Retinal pigment epithelial cell (primary cell): Measurements from ENCODE around the gene MEPE.

Experiments
- DNase-seq: peaks from one replicate; pipeline ENCODE4 v3.0.0-alpha.2; 2010; ENCODE audit warnings: low read depth
- H3K4me3 ChIP-seq: 2 replicates; pipeline ENCODE4 v1.5.1; 2011; ENCODE audit warnings: mild to moderate bottlenecking, low read length, control low read depth, moderate library complexity
- TF ChIP-seq, protein P1 (sequence below): conservative IDR thresholded peaks from 2 replicates; pipeline ENCODE4 v1.5.1; 2011; ENCODE audit warnings: low read depth, low read length, control low read depth, inconsistent platforms

Gene MEPE

DNA sequence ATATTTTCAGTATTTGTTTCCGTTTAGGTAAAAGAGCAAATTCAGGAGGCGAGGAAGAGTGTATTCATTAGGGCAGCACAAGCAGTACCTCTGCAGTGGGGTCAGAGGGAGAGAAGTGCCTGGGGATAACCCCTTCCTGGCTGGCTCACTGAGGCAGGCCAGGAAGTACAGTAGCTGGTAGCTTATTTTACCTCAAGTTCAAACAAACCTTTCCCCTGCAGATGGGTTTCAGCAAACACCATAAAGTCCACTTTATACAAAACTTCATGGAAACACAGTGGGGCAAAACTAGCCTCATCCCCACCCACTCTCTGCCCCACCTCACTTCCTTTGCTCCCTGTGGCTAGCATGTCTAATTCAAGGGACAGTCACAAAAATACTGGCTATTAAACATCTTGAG is 29.5 kb downstream of the MEPE start:
- no peak overlapping the region for H3K4me3 ChIP-seq
- DNase-seq = no peak
- TF ChIP-seq, protein P1, sequence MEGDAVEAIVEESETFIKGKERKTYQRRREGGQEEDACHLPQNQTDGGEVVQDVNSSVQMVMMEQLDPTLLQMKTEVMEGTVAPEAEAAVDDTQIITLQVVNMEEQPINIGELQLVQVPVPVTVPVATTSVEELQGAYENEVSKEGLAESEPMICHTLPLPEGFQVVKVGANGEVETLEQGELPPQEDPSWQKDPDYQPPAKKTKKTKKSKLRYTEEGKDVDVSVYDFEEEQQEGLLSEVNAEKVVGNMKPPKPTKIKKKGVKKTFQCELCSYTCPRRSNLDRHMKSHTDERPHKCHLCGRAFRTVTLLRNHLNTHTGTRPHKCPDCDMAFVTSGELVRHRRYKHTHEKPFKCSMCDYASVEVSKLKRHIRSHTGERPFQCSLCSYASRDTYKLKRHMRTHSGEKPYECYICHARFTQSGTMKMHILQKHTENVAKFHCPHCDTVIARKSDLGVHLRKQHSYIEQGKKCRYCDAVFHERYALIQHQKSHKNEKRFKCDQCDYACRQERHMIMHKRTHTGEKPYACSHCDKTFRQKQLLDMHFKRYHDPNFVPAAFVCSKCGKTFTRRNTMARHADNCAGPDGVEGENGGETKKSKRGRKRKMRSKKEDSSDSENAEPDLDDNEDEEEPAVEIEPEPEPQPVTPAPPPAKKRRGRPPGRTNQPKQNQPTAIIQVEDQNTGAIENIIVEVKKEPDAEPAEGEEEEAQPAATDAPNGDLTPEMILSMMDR = no peak

DNA sequence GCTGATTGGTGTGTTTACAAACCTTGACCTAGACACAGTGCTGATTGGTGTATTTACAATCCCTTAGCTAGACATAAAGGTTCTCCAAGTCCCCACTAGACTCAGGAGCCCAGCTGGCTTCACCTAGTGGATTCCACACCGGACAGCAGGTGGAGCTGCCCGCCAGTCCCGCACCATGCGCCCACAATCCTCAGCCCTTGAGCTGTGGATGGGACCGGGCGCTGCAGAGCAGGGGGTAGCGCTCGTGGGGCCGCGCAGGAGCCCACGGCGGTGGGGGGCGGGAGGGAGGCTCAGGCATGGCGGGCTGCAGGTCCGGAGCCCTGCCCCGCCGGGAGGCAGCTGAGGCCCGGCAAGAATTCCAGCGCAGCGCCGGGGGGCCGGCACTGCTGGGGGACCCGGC is 30.7 kb downstream of the MEPE start:
- no peak overlapping the region for H3K4me3 ChIP-seq
- TF ChIP-seq, protein P1 = no peak
- DNase-seq = no peak

GRCh38 chr4:87864321-87864720 is 31.6 kb downstream of the MEPE start:
- no peak for DNase-seq
- H3K4me3 ChIP-seq = no peak overlapping the region
- TF ChIP-seq, protein P1 = no peak

GRCh38 chr4:87865288-87865687 is 32.5 kb downstream of the MEPE start:
- TF ChIP-seq, protein P1 = no peak
- no peak for DNase-seq
- H3K4me3 ChIP-seq = no peak overlapping the region

GRCh38 chr4:87865960-87866598 is 33.3 kb downstream of the MEPE start:
- no peak for DNase-seq
- H3K4me3 ChIP-seq = no peak overlapping the region
- TF ChIP-seq, protein P1 = no peak

DNA sequence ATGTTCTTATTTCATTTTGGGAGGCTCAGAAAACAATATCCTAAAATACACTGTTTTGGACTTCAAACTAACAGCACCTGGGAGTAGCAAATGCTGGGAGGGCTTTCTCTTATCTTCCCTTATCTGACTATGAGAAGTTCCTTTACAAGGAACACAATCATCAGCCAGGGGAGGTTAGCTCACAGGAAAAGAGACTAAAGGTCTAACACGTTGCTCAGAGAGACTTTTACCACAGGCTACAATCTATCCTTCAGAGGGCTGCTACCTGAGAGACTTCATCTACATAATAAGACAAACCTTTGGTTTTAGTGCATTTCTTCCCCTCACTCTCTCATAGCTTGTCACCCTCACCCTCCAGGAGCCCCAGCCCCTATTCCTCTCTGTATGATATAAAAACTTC is 35.8 kb downstream of the MEPE start:
- TF ChIP-seq, protein P1 = no peak
- H3K4me3 ChIP-seq = no peak overlapping the region
- DNase-seq = no peak

GRCh38 chr4:87872028-87872427 is 39.3 kb downstream of the MEPE start:
- no peak overlapping the region for H3K4me3 ChIP-seq
- TF ChIP-seq, protein P1 = no peak
- no peak for DNase-seq
